Osteoblast (primary cell): ENCODE data around the gene KLK3. TPM values are rescaled to one million over a fixed set of nuclear protein-coding genes. Genes with fewer than 3 reads are reported as not detected.

Source experiments
- DNase-seq: peaks from one replicate; pipeline ENCODE4 v3.0.0; 2011; ENCODE audit warnings: low spot score, mixed read lengths; ENCODE audit not compliant: insufficient read length; ENCODE audit errors: missing footprints
- H2AFZ ChIP-seq: 2 replicates; pipeline ENCODE4 v1.6.0; 2011; ENCODE audit warnings: mild to moderate bottlenecking, low read length
- H3K27ac ChIP-seq: 2 replicates; pipeline ENCODE4 v1.5.1; 2011; ENCODE audit warnings: mild to moderate bottlenecking, low read depth, low read length, moderate library complexity
- H3K27me3 ChIP-seq: 2 replicates; pipeline ENCODE4 v1.6.0; 2012; ENCODE audit warnings: mild to moderate bottlenecking, control low read depth, inconsistent platforms, low read length, moderate library complexity; ENCODE audit not compliant: insufficient read depth
- H3K36me3 ChIP-seq: 2 replicates; pipeline ENCODE4 v1.5.1; 2011; ENCODE audit warnings: mild to moderate bottlenecking, low read length, control low read depth, moderate library complexity; ENCODE audit not compliant: insufficient read depth
- H3K4me1 ChIP-seq: 2 replicates; pipeline ENCODE4 v1.5.1; 2011; ENCODE audit warnings: mild to moderate bottlenecking, low read length, control low read depth, moderate library complexity; ENCODE audit not compliant: insufficient read depth
- H3K4me2 ChIP-seq: 2 replicates; pipeline ENCODE4 v1.6.0; 2011; ENCODE audit warnings: mild to moderate bottlenecking, low read length; ENCODE audit not compliant: insufficient read depth
- H3K4me3 ChIP-seq: fragments of 200-600 bp; sonication (generic); 3 replicates; pipeline ENCODE4 v1.5.1; 2012; ENCODE audit warnings: mild to moderate bottlenecking, low read length, inconsistent platforms; ENCODE audit not compliant: insufficient read depth
- H3K79me2 ChIP-seq: 2 replicates; pipeline ENCODE4 v1.6.0; 2012; ENCODE audit warnings: mild to moderate bottlenecking, low read length, control low read depth, inconsistent platforms; ENCODE audit not compliant: insufficient read depth
- H3K9me3 ChIP-seq: 2 replicates; pipeline ENCODE4 v1.5.1; 2011; ENCODE audit warnings: low read depth, low read length, control low read depth
- H4K20me1 ChIP-seq: 2 replicates; pipeline ENCODE4 v1.6.0; 2012; ENCODE audit warnings: mild to moderate bottlenecking, low read length, control low read depth; ENCODE audit not compliant: insufficient read depth
- total RNA-seq: library from RNA; depleted of rRNA; stranded (reverse); fragments of >200 nt; gene quantifications from 2 replicates; pipeline ENCODE4 v1.2.3, GENCODE V29; 2012
- TF ChIP-seq, protein P1 (sequence below): IDR thresholded peaks from 2 replicates; pipeline ENCODE4 v1.5.1; 2011; ENCODE audit warnings: mild to moderate bottlenecking, low read depth, low read length, moderate library complexity; ENCODE audit errors: extremely low read depth

KLK3 gene
- total RNA-seq, 1 donor = not detected

DNA sequence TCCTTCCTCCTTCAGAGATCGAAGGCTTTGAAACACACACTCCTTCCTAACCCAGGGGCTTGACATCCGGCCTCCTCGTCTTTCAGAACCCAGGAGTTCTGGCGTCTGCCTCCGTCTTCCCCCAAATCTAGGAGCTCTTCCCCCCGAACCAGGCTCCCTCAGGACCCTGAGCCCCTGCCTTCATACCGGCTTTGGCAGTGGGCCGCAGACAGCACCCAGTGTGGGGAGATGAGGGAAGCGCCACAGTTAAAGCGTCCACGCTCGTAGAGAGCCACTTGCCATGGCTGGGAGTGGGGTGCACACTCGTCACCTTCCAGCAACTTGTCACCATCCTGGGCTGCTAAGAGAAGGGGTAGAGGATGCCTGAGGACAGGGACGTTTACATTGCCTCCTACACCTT lies 27.2 kb upstream of the KLK3 start:
- no peak overlapping the region for H3K27ac ChIP-seq

DNA sequence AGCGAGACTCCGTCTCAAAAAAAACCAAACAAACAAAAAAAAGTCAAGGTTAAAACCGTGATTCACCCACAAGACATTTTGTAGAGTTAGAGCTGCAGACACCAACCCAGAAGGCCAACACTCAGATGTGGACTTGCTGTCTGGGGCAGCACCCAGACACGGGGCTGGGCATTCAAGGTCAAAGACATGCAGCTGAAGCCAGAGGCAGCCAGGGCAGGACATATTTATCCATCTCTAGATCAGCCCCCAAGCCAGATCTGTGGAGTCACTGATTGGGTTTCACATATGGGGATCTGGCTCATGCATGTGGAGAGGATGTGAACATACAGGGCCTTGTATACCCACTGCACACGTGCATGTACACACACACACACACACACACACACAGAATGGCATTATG lies 24.9 kb upstream of the KLK3 start:
- no peaks in the 10 kb centered on the region for H3K4me1 ChIP-seq
- H3K4me3 ChIP-seq = no peak overlapping the region
- no peak overlapping the region for H3K27ac ChIP-seq
- no peaks in the 10 kb centered on the region for H3K27me3 ChIP-seq
- DNase-seq = no peak
- H3K36me3 ChIP-seq = no peaks in the 10 kb centered on the region
- H3K4me2 ChIP-seq = no peak overlapping the region
- no peaks in the 10 kb centered on the region for H3K79me2 ChIP-seq
- no peaks in the 10 kb centered on the region for H3K9me3 ChIP-seq
- no peaks in the 10 kb centered on the region for H4K20me1 ChIP-seq
- TF ChIP-seq, protein P1, sequence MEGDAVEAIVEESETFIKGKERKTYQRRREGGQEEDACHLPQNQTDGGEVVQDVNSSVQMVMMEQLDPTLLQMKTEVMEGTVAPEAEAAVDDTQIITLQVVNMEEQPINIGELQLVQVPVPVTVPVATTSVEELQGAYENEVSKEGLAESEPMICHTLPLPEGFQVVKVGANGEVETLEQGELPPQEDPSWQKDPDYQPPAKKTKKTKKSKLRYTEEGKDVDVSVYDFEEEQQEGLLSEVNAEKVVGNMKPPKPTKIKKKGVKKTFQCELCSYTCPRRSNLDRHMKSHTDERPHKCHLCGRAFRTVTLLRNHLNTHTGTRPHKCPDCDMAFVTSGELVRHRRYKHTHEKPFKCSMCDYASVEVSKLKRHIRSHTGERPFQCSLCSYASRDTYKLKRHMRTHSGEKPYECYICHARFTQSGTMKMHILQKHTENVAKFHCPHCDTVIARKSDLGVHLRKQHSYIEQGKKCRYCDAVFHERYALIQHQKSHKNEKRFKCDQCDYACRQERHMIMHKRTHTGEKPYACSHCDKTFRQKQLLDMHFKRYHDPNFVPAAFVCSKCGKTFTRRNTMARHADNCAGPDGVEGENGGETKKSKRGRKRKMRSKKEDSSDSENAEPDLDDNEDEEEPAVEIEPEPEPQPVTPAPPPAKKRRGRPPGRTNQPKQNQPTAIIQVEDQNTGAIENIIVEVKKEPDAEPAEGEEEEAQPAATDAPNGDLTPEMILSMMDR = no peak
- H2AFZ ChIP-seq = no peak overlapping the region

More for the DNA sequence above, 27.2 kb upstream of the KLK3 start:
- TF ChIP-seq, protein P1 = no peak
- Histone ChIP-seq H3K36me3 (no peaks in the 10 kb centered on the region), H3K4me2 (no peak overlapping the region), H4K20me1 (no peaks in the 10 kb centered on the region), H3K79me2 (no peaks in the 10 kb centered on the region), H2AFZ (no peak overlapping the region), H3K4me1 (no peaks in the 10 kb centered on the region), H3K27me3 (no peaks in the 10 kb centered on the region), H3K9me3 (no peaks in the 10 kb centered on the region), H3K4me3 (no peak overlapping the region)
- DNase-seq = no peak

DNA sequence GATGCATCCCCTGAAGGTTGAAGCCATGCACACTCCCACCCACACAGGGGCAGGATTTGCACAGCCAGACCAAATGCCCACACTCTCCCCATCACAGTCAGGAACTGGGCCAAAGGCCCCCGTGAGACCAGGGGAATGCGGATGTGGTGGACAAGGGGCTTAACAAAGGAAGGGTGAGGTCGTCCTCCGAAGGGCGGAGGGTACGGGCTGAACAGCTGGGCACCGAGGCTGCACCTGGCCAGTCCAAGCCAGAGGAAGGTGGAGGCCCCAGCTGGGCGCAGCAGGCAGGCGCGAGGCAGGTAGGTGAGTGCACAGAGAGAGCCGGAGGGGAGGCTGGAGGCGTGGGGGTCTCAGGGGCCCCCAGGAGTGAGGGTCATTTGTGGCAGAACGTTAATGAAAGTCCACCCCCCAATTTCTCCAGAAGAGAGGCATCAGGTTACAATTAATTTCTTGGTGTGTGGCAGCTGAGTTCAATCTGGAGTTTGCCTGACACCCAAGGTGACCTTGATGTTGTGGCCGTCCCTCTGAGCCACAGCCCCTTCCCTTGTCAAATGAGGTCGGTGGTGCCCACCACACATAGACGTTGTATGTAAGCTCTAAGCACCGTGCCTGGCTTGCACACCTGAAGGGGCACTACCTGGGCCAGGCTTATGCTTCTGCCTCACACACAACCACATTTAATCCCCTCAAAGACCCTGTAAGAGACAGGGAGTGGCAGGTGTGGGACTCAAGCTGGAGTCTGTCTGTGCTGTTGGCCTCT lies 24.3 kb upstream of the KLK3 start:
- TF ChIP-seq, protein P1 = no peak
- Histone ChIP-seq H4K20me1 (no peaks in the 10 kb centered on the region), H3K9me3 (no peaks in the 10 kb centered on the region), H2AFZ (no peak overlapping the region), H3K4me3 (no peak overlapping the region), H3K4me2 (no peak overlapping the region), H3K27ac (no peak overlapping the region), H3K27me3 (peaks cover 4% of the 10 kb centered on the region), H3K79me2 (no peaks in the 10 kb centered on the region), H3K4me1 (peaks cover 2% of the 10 kb centered on the region), H3K36me3 (no peaks in the 10 kb centered on the region)
- no peak for DNase-seq

DNA sequence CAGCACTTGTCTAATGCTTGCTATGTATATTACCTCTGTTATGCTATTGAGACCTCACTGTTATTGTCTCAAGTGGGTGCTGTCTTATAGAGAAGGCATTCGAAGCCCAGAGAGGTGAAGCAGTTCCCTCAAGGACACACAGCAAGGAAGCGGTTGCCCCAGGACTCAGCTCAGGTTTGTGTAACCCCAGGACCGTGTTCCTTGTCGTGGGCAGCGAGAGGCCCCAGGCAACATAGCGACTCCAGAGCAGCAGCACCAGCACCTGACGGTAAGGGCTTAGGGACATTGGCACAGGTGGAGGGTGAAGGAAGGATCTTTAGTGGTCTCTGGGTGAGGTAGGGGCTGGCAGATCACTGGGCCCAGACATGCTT lies 23.7 kb upstream of the KLK3 start:
- no peaks in the 10 kb centered on the region for H3K9me3 ChIP-seq
- H3K4me2 ChIP-seq = no peak overlapping the region
- TF ChIP-seq, protein P1 = no peak
- peaks cover 4% of the 10 kb centered on the region for H3K27me3 ChIP-seq
- no peak overlapping the region for H2AFZ ChIP-seq
- no peaks in the 10 kb centered on the region for H3K79me2 ChIP-seq
- H4K20me1 ChIP-seq = no peaks in the 10 kb centered on the region
- no peaks in the 10 kb centered on the region for H3K36me3 ChIP-seq
- no peak overlapping the region for H3K27ac ChIP-seq
- peaks cover 5% of the 10 kb centered on the region for H3K4me1 ChIP-seq
- DNase-seq = no peak
- no peak overlapping the region for H3K4me3 ChIP-seq
